K562 (cell line): ENCODE results near the gene GABRB2. TPM values are rescaled to one million over a fixed set of nuclear protein-coding genes. Genes with fewer than 3 reads are reported as not detected.

Source experiments
- ATAC-seq: fragments of 200-7000 bp; cut with Tn5 transposase; 3 replicates; pipeline ENCODE4 v1.9.1; 2020; ENCODE audit warnings: moderate library complexity
- BruUV-seq: library from RNA; stranded (reverse); fragments of 400-500 nt; replicated peaks from 2 replicates; lab custom pipeline; 2021; lab: Mats Ljungman, UMichigan
- CTCF ChIA-PET: fragments of 300-600 bp; formaldehyde crosslinking; extraction: SDS; loops from one replicate; lab custom pipeline; 2021; ENCODE audit warnings: low intra/inter-chr PET ratio; lab: Yijun Ruan, JAX
- POLR2A ChIA-PET: fragments of 300-600, 350-650 bp; sonication (Branson Sonifier 250); formaldehyde crosslinking; extraction: SDS; loops from one replicate; lab custom pipeline; 2021; ENCODE audit warnings: antibody characterized with exemption, inconsistent platforms; lab: Yijun Ruan, JAX
- DNase-seq, 4 experiments: peaks; one replicate each; pipeline versions ENCODE4 v3.0.0 to v3.0.0-alpha.2; 2011 to 2018; ENCODE audit warnings: low spot score in 3 of 4, mixed read lengths in 3 of 4; ENCODE audit errors: extremely low read depth in 1 of 4
- FAIRE-seq: peaks from 2 replicates; lab custom pipeline; 2011; peaks lifted over from hg19 to GRCh38; lab: Jason Lieb, UNC
- H2AFZ ChIP-seq: 2 replicates; pipeline ENCODE4 v1.6.0; 2011; ENCODE audit warnings: low read depth, low read length, control low read depth, inconsistent platforms
- H3K27ac ChIP-seq: fragments of 200-600 bp; 3 replicates; pipeline ENCODE4 v1.8.0; 2011; ENCODE audit warnings: low read depth, mild to moderate bottlenecking, control low read depth, inconsistent platforms, low read length, moderate library complexity, mixed read lengths; ENCODE audit errors: extremely low read depth
- H3K27me3 ChIP-seq, 2 experiments: fragments of 300-600 bp in 1 of 2; 2 replicates in 1 of 2; 3 replicates in 1 of 2; pipeline versions ENCODE4 v1.6.0 to v1.8.0; 2011; ENCODE audit warnings: inconsistent platforms in 2 of 2, low read length in 2 of 2, mild to moderate bottlenecking in 1 of 2, mixed read lengths in 1 of 2, moderate library complexity in 1 of 2; ENCODE audit not compliant: control insufficient read depth in 2 of 2, insufficient read depth in 2 of 2
- H3K36me3 ChIP-seq: fragments of 300-600 bp; 3 replicates; pipeline ENCODE4 v1.8.0; 2011; ENCODE audit warnings: mild to moderate bottlenecking, low read length, inconsistent platforms; ENCODE audit not compliant: control insufficient read depth, insufficient read depth
- H3K4me1 ChIP-seq, 2 experiments: fragments of 200-600 bp in 1 of 2; replicated peaks in 1 of 2; 2 replicates in 1 of 2; 3 replicates in 1 of 2; pipeline versions ENCODE4 v1.5.1 to v1.8.0; 2011; ENCODE audit warnings: inconsistent platforms in 2 of 2, low read length in 2 of 2, mild to moderate bottlenecking in 1 of 2, mixed read lengths in 1 of 2, moderate library complexity in 1 of 2; ENCODE audit not compliant: control insufficient read depth in 2 of 2, insufficient read depth in 2 of 2
- H3K4me2 ChIP-seq: 2 replicates; pipeline ENCODE4 v1.6.1; 2011; ENCODE audit warnings: low read length, control low read depth, inconsistent platforms, mixed read lengths; ENCODE audit not compliant: insufficient read depth
- H3K4me3 ChIP-seq: fragments of 200-600 bp; sonication (generic), shearing (Covaris generic); 2 replicates; pipeline ENCODE4 v1.5.1; 2016; ENCODE audit warnings: control low read depth, inconsistent platforms
- H3K79me2 ChIP-seq: fragments of 200-600 bp; 3 replicates; pipeline ENCODE4 v1.8.0; 2011; ENCODE audit warnings: low read length, inconsistent platforms; ENCODE audit not compliant: control insufficient read depth, insufficient read depth
- H3K9ac ChIP-seq, 2 experiments: 2 replicates each; pipeline versions ENCODE4 v1.6.0 to v1.6.1; 2011; ENCODE audit warnings: low read depth in 2 of 2, low read length in 2 of 2, control low read depth in 1 of 2, inconsistent platforms in 1 of 2, mild to moderate bottlenecking in 1 of 2, mixed read lengths in 1 of 2; ENCODE audit not compliant: insufficient read depth in 1 of 2
- H3K9me1 ChIP-seq: one replicate; pipeline ENCODE4 v1.6.0; 2011; ENCODE audit warnings: inconsistent platforms, mild to moderate bottlenecking, low read length, moderate library complexity; ENCODE audit not compliant: control insufficient read depth, insufficient read depth
- H3K9me3 ChIP-seq: replicated peaks from 2 replicates; pipeline ENCODE4 v1.5.1; 2011; ENCODE audit warnings: low read depth, low read length, inconsistent platforms; ENCODE audit not compliant: control insufficient read depth, insufficient read depth
- H4K20me1 ChIP-seq: replicated peaks from 2 replicates; pipeline ENCODE4 v1.6.1; 2011; ENCODE audit warnings: low read length, inconsistent platforms, mixed read lengths; ENCODE audit not compliant: control insufficient read depth, insufficient read depth
- DDX20 ChIP-seq: fragments of 450-650 bp; IDR thresholded peaks from 2 replicates; pipeline ENCODE4 v1.6.1; 2016; ENCODE audit warnings: missing genetic modification characterization, low read depth, mild to moderate bottlenecking, missing compliant biosample characterization, moderate library complexity
- ELF2 ChIP-seq: fragments of 250-450 bp; sonication (Bioruptor Pico); IDR thresholded peaks from 2 replicates; pipeline ENCODE4 v1.5.0; 2021; ENCODE audit warnings: mild to moderate bottlenecking
- ETS2 ChIP-seq: IDR thresholded peaks from 2 replicates; pipeline ENCODE4 v1.6.1; 2016; ENCODE audit warnings: borderline replicate concordance, missing genetic modification characterization, mild to moderate bottlenecking, moderate library complexity, missing compliant biosample characterization; ENCODE audit not compliant: poor library complexity, severe bottlenecking
- FOXA3 ChIP-seq, 2 experiments: fragments of 450-650 bp in 1 of 2; sonication (generic) in 1 of 2; formaldehyde crosslinking; IDR thresholded peaks in 1 of 2; conservative IDR thresholded peaks in 1 of 2; 2 replicates each; pipeline versions ENCODE4 v1.4.0 to v1.8.0; 2020 to 2022; ENCODE audit warnings: mild to moderate bottlenecking in 2 of 2, missing genetic modification reagents in 1 of 2
- HDAC2 ChIP-seq: fragments of 450-650 bp; IDR thresholded peaks from 2 replicates; pipeline ENCODE4 v1.6.1; 2016; ENCODE audit warnings: mild to moderate bottlenecking
- KLF6 ChIP-seq: fragments of 250-450 bp; sonication (Bioruptor Pico); IDR thresholded peaks from 2 replicates; pipeline ENCODE4 v1.4.0; 2020; ENCODE audit warnings: mild to moderate bottlenecking, moderate library complexity, borderline replicate concordance
- MAFK ChIP-seq: IDR thresholded peaks from 2 replicates; pipeline ENCODE4 v1.6.1; 2011; ENCODE audit warnings: low read length, improper control_type of control experiment
- SMAD1 ChIP-seq: fragments of 150-350 bp; IDR thresholded peaks from 2 replicates; pipeline ENCODE4 v1.6.1; 2014; ENCODE audit warnings: low read length, low read depth; ENCODE audit not compliant: partially characterized antibody
- SRSF1 ChIP-seq: fragments of 200-400 bp; formaldehyde crosslinking; IDR thresholded peaks from 2 replicates; pipeline ENCODE4 v1.6.1; 2017; ENCODE audit warnings: mild to moderate bottlenecking, low read depth, low read length, moderate library complexity
- SRSF3 ChIP-seq: fragments of 200-400 bp; formaldehyde crosslinking; IDR thresholded peaks from 2 replicates; pipeline ENCODE4 v1.6.1; 2016; ENCODE audit warnings: mild to moderate bottlenecking, low read length, moderate library complexity; ENCODE audit not compliant: insufficient read depth
- SRSF7 ChIP-seq: fragments of 200-400 bp; formaldehyde crosslinking; optimal IDR thresholded peaks from 2 replicates; pipeline ENCODE3; 2017; ENCODE audit warnings: mild to moderate bottlenecking, low read depth, low read length
- TAF1 ChIP-seq: IDR thresholded peaks from 2 replicates; pipeline ENCODE4 v1.6.1; 2011; ENCODE audit warnings: mild to moderate bottlenecking, low read length, moderate library complexity; ENCODE audit not compliant: insufficient read depth, control insufficient read depth, severe bottlenecking; ENCODE audit errors: extremely low read depth
- TEAD1 ChIP-seq, 2 experiments: fragments of 450-650 bp in 1 of 2; sonication (generic) in 1 of 2; formaldehyde crosslinking; IDR thresholded peaks; 2 replicates each; pipeline versions ENCODE4 v1.4.0 to v1.8.0; 2020 to 2022; ENCODE audit warnings: mild to moderate bottlenecking in 2 of 2, missing genetic modification reagents in 1 of 2
- ZFP36 ChIP-seq: fragments of 150-350 bp; IDR thresholded peaks from 2 replicates; pipeline ENCODE4 v1.6.1; 2018; ENCODE audit warnings: low read length, low read depth; ENCODE audit not compliant: partially characterized antibody
- ZFX ChIP-seq: sonication (generic); formaldehyde crosslinking; IDR thresholded peaks from 2 replicates; pipeline ENCODE4 v1.8.0; 2022; ENCODE audit warnings: mild to moderate bottlenecking, missing genetic modification reagents, moderate library complexity
- ZNF239 ChIP-seq: fragments of 250-450 bp; sonication (Bioruptor Pico); IDR thresholded peaks from 2 replicates; pipeline ENCODE4 v1.4.0; 2020; ENCODE audit warnings: mild to moderate bottlenecking
- ZNF639 ChIP-seq, 2 experiments: fragments of 200-800 bp in 1 of 2; sonication (Bioruptor generic) in 1 of 2; sonication (generic) in 1 of 2; formaldehyde crosslinking in 1 of 2; IDR thresholded peaks in 1 of 2; conservative IDR thresholded peaks in 1 of 2; 2 replicates each; pipeline versions ENCODE4 v1.5.0 to v1.6.1; 2016 to 2020; ENCODE audit warnings: missing compliant biosample characterization in 1 of 2, missing genetic modification characterization in 1 of 2, missing genetic modification reagents in 1 of 2
- WGBS: fragments of 100-300 bp; shearing (Covaris generic); methylation state at CpG from one replicate; pipeline ENCODE4 v1.1.6; 2016; ENCODE audit warnings: low coverage, mixed read lengths; ENCODE audit not compliant: insufficient coverage; ENCODE audit errors: missing lambda C conversion rate; 5-methylcytosine and 5-hydroxymethylcytosine counted together
- in situ Hi-C: fragments of 300-500 bp; cut with MboI; formaldehyde crosslinking; loops from 4 replicates; pipeline ENCODE4 v1.15.0; 2018; ENCODE audit warnings: inconsistent platforms, mixed read lengths
- intact Hi-C: fragments of 100-400 bp; cut with micrococcal nuclease; formaldehyde crosslinking; loops from 2 replicates; pipeline ENCODE4 v1.14.2; 2022
- polyA plus RNA-seq, 8 experiments: library from polyadenylated mRNA; depleted of rRNA in 4 of 8; stranded (reverse) in 5 of 8; unstranded in 3 of 8; fragments of >200 nt; fragmentation: Nextera tagmentation in 2 of 8; fragmentation: Illumina TruSeq in 1 of 8; extraction: Ambion mirVana in 2 of 8; extraction: Trizol in 1 of 8; gene quantifications; 2 replicates each; pipeline versions ENCODE4 v1.2.1 to v1.2.3, GENCODE V29; 2011 to 2014; ENCODE audit warnings: inconsistent platforms in 1 of 8, missing spikeins in 1 of 8
- total RNA-seq, 7 experiments: library from RNA; depleted of rRNA in 6 of 7; stranded (reverse); fragments of >200 nt in 6 of 7; fragmentation: Illumina TruSeq in 2 of 7; extraction: Trizol in 2 of 7; gene quantifications; 2 replicates each; pipeline versions ENCODE4 v1.2.1 to v1.2.3, GENCODE V29; 2011 to 2021; ENCODE audit warnings: low replicate concordance in 1 of 7
- TF ChIP-seq, protein P1 (sequence below): IDR thresholded peaks from 2 replicates; pipeline ENCODE4 v1.6.1; 2012; ENCODE audit warnings: low read depth, low read length, improper control_type of control experiment, borderline replicate concordance
- TF ChIP-seq, protein P2 (sequence below): sonication (generic); formaldehyde crosslinking; IDR thresholded peaks from 2 replicates; pipeline ENCODE4 v1.5.0; 2020; ENCODE audit warnings: missing genetic modification reagents

The GABRB2 gene
- total and polyA plus RNA-seq, 9 of the 15 experiments (the other 6 are each of a cell fraction or from before 2014, with no cell fraction given) = not detected

GRCh38 chr5:161314033-161314432 is 232.5 kb downstream of the GABRB2 start:
- no peak for FAIRE-seq
- BruUV-seq = no TSS peak
- Histone ChIP-seq H4K20me1 (no peaks in the 10 kb centered on the region), H3K4me2 (no peak overlapping the region), H3K9me1 (no peaks in the 10 kb centered on the region), H3K27ac (no peak overlapping the region), H3K9ac (no peak overlapping the region), H3K4me1 (no peaks in the 10 kb centered on the region), H3K4me3 (no peak overlapping the region), H3K27me3 (no peaks in the 10 kb centered on the region), H2AFZ (no peak overlapping the region), H3K36me3 (no peaks in the 10 kb centered on the region), H3K79me2 (no peaks in the 10 kb centered on the region), H3K9me3 (no peaks in the 10 kb centered on the region; the same call in 1 of the 2 replicates)
- ChIA-PET POLR2A (no interaction called here), CTCF (no interaction called here)
- in situ Hi-C loops (no loop called here), intact Hi-C loops (no loop called here)
- DNase-seq = no peak
- ATAC-seq = no peak
- TF ChIP-seq MAFK (no peak), FOXA3 (CRISPR knock-in tag; conservative IDR thresholded peaks at IDR 0.05 in 1 of 2, IDR thresholded peaks at IDR 0.05 in 1 of 2) (no peak), SRSF1 (no peak), TEAD1 (CRISPR knock-in tag; IDR thresholded peaks at IDR 0.05) (no peak), SRSF7 (no peak), DDX20 (tag) (no peak), HDAC2 (no peak), ETS2 (tag) (no peak), ZFP36 (no peak), ELF2 (no peak), ZNF239 (no peak), ZNF639 (CRISPR knock-in tag; conservative IDR thresholded peaks at IDR 0.05 in 1 of 2, IDR thresholded peaks at IDR 0.05 in 1 of 2) (no peak), KLF6 (CRISPR knock-in tag) (no peak), TAF1 (no peak), ZFX (no peak), SRSF3 (no peak), SMAD1 (no peak)
- TF ChIP-seq, protein P1, sequence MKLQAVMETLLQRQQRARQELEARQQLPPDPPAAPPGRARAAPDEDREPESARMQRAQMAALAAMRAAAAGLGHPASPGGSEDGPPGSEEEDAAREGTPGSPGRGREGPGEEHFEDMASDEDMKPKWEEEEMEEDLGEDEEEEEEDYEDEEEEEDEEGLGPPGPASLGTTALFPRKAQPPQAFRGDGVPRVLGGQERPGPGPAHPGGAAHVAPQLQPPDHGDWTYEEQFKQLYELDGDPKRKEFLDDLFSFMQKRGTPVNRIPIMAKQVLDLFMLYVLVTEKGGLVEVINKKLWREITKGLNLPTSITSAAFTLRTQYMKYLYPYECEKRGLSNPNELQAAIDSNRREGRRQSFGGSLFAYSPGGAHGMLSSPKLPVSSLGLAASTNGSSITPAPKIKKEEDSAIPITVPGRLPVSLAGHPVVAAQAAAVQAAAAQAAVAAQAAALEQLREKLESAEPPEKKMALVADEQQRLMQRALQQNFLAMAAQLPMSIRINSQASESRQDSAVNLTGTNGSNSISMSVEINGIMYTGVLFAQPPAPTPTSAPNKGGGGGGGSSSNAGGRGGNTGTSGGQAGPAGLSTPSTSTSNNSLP = no peak
- TF ChIP-seq, protein P2, sequence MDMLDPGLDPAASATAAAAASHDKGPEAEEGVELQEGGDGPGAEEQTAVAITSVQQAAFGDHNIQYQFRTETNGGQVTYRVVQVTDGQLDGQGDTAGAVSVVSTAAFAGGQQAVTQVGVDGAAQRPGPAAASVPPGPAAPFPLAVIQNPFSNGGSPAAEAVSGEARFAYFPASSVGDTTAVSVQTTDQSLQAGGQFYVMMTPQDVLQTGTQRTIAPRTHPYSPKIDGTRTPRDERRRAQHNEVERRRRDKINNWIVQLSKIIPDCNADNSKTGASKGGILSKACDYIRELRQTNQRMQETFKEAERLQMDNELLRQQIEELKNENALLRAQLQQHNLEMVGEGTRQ = no peak
- 0% methylated on average over 3 of the region's 3 CpGs for WGBS
